Endothelial cell of umbilical vein (primary cell): Measurements from ENCODE around the gene STATH.

Experiments used
- CTCF ChIP-seq, 2 donors: IDR thresholded peaks; 1 replicate in 1 of 2; 2 replicates in 1 of 2; pipeline ENCODE4 v1.5.1; 2011; ENCODE audit warnings: low read length in 2 of 2, mild to moderate bottlenecking in 2 of 2, moderate library complexity in 2 of 2, control low read depth in 1 of 2, inconsistent platforms in 1 of 2, low read depth in 1 of 2; ENCODE audit not compliant: insufficient read depth in 1 of 2; ENCODE audit errors: extremely low read depth in 1 of 2
- EZH2 ChIP-seq: IDR thresholded peaks from 2 replicates; pipeline ENCODE4 v1.6.1; 2012; ENCODE audit warnings: borderline replicate concordance, low read depth, mild to moderate bottlenecking, moderate library complexity, low read length, inconsistent platforms; ENCODE audit not compliant: severe bottlenecking
- FOS ChIP-seq: IDR thresholded peaks from 2 replicates; pipeline ENCODE4 v1.6.1; 2011; ENCODE audit warnings: mild to moderate bottlenecking, low read length, moderate library complexity, borderline replicate concordance; ENCODE audit not compliant: insufficient read depth
- JUN ChIP-seq: IDR thresholded peaks from 2 replicates; pipeline ENCODE4 v1.6.1; 2011; ENCODE audit warnings: borderline replicate concordance, low read depth; ENCODE audit not compliant: insufficient read length, insufficient read depth
- MAX ChIP-seq: IDR thresholded peaks from 2 replicates; pipeline ENCODE4 v1.6.1; 2011; ENCODE audit not compliant: insufficient read depth, insufficient read length
- POLR2A ChIP-seq: IDR thresholded peaks from 2 replicates; pipeline ENCODE4 v1.6.1; 2012; ENCODE audit warnings: low read depth, mild to moderate bottlenecking, control low read depth, low read length

- no peak for TF ChIP-seq JUN
- no peak for TF ChIP-seq EZH2
- TF ChIP-seq CTCF (IDR thresholded peaks at IDR 0.05; ENCODE audit: extremely low read depth in 1 of 2, insufficient read depth in 1 of 2, low read depth in 1 of 2, low read length in 2 of 2), result no peak
- no peak for TF ChIP-seq FOS
- TF ChIP-seq MAX, result no peak
- TF ChIP-seq POLR2A, result no peak
Measured at GRCh38 chr4:70023218-70023617, 27.5 kb downstream of the STATH start.
